ENCODE results near the gene AURKAIP1. TPM values are rescaled to one million over a fixed set of nuclear protein-coding genes. Genes with fewer than 3 reads are reported as not detected.

AURKAIP1 gene
- total and polyA plus RNA-seq, 8 donors = 36.9 to 127 (median 56.6) TPM

GRCh38 chr1:1400576-1401456, 25.8 kb upstream of the AURKAIP1 start:
- no peak for TF ChIP-seq CTCF (IDR thresholded peaks at IDR 0.05)
- intact Hi-C loops (cut with DNase I) = no loop called here
- H3K27ac ChIP-seq = peak overlapping the region in 1 of 2 donors; percentile 91

GRCh38 chr1:1399872-1400575, 25.0 kb upstream of the AURKAIP1 start:
- peak; percentile 1 for ATAC-seq
- H3K36me3 ChIP-seq = peaks cover 0 to 77% of the 10 kb centered on the region in 2 donors

More at GRCh38 chr1:1400576-1401456, 25.8 kb upstream of the AURKAIP1 start:
- peaks cover 16 to 58% of the 10 kb centered on the region in 2 donors for H3K4me1 ChIP-seq
- H3K36me3 ChIP-seq = peaks cover 0 to 77% of the 10 kb centered on the region in 2 donors
- DNase-seq (peak in 1 of 4 donors; percentile 50), ATAC-seq (no peak)
- no peaks in the 10 kb centered on the region for H3K9me3 ChIP-seq
- peak overlapping the region in 1 of 2 donors; percentile 91 for H3K4me3 ChIP-seq
- H3K27me3 ChIP-seq = no peaks in the 10 kb centered on the region

GRCh38 chr1:1399187-1399871, 24.3 kb upstream of the AURKAIP1 start, which contains the start of gene CCNL2:
Gene CCNL2, minus strand, starts transcription at chr1:1399335. Its CDS starts 29 bp downstream, at chr1:1399306.
- no peaks in the 10 kb centered on the region for H3K27me3 ChIP-seq
- H3K4me3 ChIP-seq = peak within 1 kb of the TSS; percentile 91 to 96
- peak; percentile 99 for DNase-seq
- H3K9me3 ChIP-seq = no peaks in the 10 kb centered on the region
- TF ChIP-seq CTCF (IDR thresholded peaks at IDR 0.05) = peak; percentile 53 to 78
- peak; percentile 99 for ATAC-seq
- peaks cover 16 to 49% of the 10 kb centered on the region in 2 donors for H3K4me1 ChIP-seq
- intact Hi-C loops (cut with DNase I) = no loop called here
- peak within 1 kb of the TSS; percentile 73 to 91 for H3K27ac ChIP-seq
- H3K36me3 ChIP-seq = peaks cover under 1 to 77% of the 10 kb centered on the region in 2 donors

More at GRCh38 chr1:1399872-1400575, 25.0 kb upstream of the AURKAIP1 start:
- Histone ChIP-seq H3K27me3 (no peaks in the 10 kb centered on the region), H3K4me1 (peaks cover 16 to 56% of the 10 kb centered on the region in 2 donors), H3K27ac (peak overlapping the region; percentile 73 to 91), H3K9me3 (no peaks in the 10 kb centered on the region), H3K4me3 (peak overlapping the region; percentile 91 to 96)
- DNase-seq = peak in 1 of 4 donors; percentile 82
- TF ChIP-seq CTCF (IDR thresholded peaks at IDR 0.05) = no peak
- intact Hi-C loops (cut with DNase I) = no loop called here

GRCh38 chr1:1398677-1399186, 23.7 kb upstream of the AURKAIP1 start:
- intact Hi-C loops (cut with DNase I) = no loop called here
- H3K9me3 ChIP-seq = no peaks in the 10 kb centered on the region
- H3K4me3 ChIP-seq = peak overlapping the region; percentile 91 to 96
- peak overlapping the region; percentile 70 to 91 for H3K27ac ChIP-seq
- ATAC-seq (no peak), DNase-seq (peak in 1 of 4 donors; percentile 83)
- H3K4me1 ChIP-seq = peaks cover 16 to 47% of the 10 kb centered on the region in 2 donors
- no peaks in the 10 kb centered on the region for H3K27me3 ChIP-seq
- TF ChIP-seq CTCF (IDR thresholded peaks at IDR 0.05) = no peak
- peaks cover 3 to 77% of the 10 kb centered on the region in 2 donors for H3K36me3 ChIP-seq

All from left lung (tissue), 10 donors.